CD4-positive, alpha-beta T cell treated with Interleukin-4 for 1 hour (primary cell): ENCODE results near the gene CFAP97D1.
"Not testable (repeated sequence)": the region's sequence is repeated elsewhere in the genome, so short reads cannot be mapped to it uniquely, and the experiment has no call there.

ENCODE experiments used
- DNase-seq, 2 donors: peaks; one replicate each; pipeline ENCODE4 v3.0.0-alpha.2; 2020 to 2022

The CFAP97D1 gene

GRCh38 chr17:43768943-43769342, 11.3 kb upstream of the CFAP97D1 start:
- DNase-seq: no peak

GRCh38 chr17:43769426-43769825, 10.8 kb upstream of the CFAP97D1 start:
- no peak for DNase-seq

GRCh38 chr17:43769859-43770258, 10.4 kb upstream of the CFAP97D1 start:
- no peak for DNase-seq

DNA sequence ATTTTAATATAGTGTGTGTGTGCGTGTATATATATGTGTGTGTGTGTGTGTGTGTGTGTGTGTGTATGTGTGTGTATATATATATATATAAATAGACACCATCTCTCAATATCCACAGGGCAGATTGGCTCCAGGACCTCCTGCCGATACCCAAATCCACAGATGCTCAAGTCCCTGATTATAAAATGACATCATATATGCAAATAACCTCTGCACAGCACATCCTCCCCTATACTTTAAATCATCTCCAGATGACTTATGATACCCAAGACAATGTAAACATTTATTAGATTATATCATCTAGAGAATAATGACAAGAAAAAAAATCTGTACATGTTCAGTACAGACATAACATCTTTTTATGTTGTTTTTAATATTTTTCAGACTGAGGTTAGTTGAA, 9.3 kb upstream of the CFAP97D1 start:
- no peak for DNase-seq

- DNase-seq: no peak
Observed at GRCh38 chr17:43771463-43771862, 8.8 kb upstream of the CFAP97D1 start.

DNA sequence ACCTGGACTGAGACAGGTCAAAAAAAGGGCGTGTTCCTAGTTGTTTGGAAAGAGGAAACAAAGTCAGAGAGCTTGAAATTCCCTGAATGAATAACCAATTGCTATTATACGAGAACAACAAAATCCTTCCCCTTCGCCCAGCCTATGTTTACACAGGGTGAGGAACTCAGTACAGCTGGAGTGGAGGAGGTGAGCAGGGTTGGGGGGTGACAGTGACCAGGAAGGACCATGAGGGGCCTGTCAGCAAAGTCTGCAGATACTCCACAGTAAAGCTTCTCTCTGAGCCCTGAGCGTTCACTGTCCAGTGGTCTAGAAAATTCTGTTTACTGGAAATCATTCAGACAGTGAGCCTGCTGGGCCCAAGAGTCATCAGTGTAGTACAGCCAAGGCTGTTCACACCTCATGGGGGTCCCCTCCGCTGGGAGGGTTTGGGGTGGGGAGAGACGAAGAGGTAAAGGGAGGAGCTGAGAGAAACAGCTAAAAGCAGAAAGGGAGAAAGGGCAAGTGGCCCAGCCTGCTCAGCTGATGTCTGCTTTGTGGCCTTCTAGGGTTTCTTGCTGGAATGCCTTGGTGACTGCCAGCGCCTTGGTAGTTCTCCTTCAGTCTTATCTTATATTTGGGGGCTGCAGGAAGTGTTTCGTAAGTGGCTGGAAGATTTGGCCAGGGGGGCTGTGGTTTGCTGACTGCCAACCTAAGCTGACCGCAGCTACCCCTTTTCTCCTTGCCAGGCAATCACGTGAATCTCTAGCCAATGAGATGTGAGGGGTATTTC, 7.2 kb upstream of the CFAP97D1 start:
- DNase-seq: peak; percentile 13 to 51

DNA sequence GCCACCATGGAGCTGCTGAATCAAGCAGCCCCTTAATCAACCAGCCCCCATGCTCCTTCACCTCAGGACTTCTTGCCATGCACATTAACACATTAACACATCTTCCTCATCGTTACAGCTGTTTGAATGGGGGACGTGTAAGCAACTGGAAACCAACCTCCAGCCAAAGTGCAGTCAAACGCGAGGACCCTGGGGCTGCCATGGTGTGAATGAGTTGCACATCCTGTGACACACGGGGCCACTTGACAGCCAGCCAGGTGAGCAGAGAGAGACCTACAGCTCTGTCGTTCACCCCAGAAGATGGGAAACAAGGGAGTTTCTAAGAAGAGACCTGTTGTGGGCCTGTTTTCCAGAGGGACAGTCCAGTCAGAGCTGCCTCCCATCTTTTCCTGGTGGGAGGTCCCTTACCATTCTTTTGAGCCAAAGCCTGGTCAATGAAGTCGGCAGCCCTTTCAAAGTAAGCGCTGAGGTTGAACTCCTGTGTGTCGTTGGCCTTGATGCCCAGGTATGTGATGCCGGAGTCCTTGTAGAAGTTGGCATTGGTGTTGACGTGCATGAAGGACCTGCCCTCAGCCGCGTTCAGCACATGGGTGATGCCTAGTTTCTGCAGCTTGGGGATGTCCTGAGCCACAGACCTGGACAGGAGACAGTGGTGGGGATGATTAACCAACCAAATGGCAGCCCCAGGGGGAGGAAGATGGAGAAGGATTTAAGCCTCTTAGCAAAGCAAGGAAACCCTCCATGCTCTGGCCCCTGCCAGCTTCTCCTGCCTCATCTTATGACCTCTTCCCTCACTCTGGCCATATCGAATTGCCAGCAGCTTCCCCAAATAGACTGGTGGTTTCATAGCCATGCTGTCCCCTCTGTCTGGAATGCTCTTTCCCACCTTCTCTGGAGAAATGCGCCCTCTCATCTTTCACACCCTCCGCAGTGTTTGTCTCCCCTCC, 5.7 kb upstream of the CFAP97D1 start:
- DNase-seq: no peak

DNA sequence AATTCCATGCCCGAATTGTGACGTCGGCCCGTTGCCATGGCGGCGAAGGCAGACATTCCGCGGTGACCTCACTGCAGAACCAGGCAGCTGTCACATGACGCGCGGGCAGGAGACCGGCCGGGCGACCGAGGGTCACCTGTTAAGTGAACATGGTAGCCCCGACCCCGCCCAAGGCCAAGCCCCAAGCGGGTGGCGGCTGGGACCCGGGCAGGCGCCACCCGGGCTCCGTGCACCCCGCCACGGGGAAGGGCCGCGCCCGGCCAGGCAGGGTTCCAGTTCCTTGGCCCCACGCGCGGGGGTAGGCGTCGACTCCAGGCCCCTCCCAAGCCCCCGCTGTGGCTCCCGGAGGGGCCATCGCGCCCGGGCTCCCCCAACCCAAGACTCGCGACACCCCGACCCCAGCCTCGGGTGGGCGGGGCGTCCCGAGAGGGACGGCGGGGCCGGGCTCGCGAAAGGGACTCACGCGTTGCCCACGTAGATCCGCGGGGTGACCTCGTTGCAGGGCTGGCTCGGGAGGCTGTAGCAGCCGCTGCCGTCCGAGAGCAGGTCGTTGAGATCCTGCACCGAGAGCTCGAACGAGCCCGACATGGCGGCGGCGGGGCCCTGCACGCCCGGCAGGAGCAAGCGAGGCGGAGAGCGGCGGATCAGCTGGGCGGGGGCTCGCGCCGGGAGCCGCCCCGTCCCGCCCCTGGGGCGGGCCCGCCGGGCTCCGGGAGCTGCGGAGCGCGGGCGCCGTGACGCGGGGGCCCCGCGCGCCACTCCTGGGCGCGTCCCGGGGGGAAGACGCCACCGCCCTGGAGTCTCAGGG, 1.7 kb upstream of the CFAP97D1 start, which contains the start of gene DUSP3:
TSS of gene DUSP3 (minus strand) at position 641 of the 808 bp plus-strand sequence. CDS start at position 588, 53 bp downstream.
- peak; percentile 74 to 80 for DNase-seq

GRCh38 chr17:43779145-43780125, 800 bp upstream of the CFAP97D1 start:
- DNase-seq: no peak

DNA sequence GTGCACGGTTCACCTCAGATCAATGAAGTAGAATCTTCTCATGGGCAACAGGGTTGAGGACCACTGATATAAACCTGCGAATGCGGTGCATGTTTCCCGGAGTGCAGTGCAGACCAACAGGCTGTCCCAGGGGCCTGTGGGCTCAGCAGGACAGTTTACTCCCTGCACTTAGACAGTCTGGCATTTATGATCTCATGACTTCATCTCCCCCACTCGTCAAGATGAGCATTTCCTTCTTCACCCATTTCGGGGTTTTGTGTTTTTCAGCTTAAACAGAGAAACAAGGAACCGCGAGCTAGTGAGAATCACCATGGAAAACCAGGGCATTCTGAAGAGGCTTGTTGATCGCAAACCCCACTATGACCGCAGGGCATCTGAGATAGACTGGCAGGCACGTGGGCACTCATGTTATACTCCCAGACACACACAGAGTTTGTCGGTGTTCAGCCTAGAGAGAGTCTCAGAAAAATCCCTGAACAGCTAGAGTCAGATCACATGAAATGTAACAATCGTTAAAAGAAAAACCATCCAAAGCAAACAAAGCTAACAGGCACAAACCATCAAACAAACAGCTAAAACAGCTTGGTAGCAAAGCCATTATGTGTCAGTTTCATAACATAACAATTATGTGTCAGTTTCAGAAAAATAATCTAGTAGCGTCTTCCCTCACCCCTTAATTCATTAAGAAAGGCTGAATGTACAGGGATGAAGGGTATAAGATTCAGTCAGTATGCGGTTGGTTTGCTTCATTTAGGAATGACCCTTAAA, 2.9 kb downstream of the CFAP97D1 start:
- DNase-seq: no peak

DNA sequence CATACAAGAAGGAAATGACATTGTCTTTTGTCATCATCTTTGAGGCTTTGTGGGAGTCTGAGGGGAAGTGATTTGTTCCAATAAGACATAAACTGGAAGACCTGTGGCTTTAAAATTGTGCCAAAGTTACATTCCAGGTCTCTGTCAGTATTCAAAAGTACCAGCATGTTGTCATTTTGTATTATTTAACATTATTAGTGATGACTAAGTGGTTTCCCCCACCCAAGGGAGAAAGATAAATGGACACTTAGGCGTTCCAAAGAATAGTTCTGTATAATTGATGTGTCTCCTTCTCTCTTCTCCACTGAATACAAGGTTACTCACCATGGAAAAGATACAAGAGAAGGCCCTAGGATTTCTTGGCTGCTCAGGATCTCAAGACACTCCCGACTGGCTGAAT, 3.8 kb downstream of the CFAP97D1 start:
- DNase-seq: no peak

GRCh38 chr17:43784628-43785101, 4.4 kb downstream of the CFAP97D1 start:
- no peak for DNase-seq

- no peak for DNase-seq
Observed at GRCh38 chr17:43787728-43788127, 7.5 kb downstream of the CFAP97D1 start.

- DNase-seq: no peak
Observed at GRCh38 chr17:43788540-43788939, 8.3 kb downstream of the CFAP97D1 start.

- DNase-seq: no peak
Observed at GRCh38 chr17:43789482-43789881, 9.2 kb downstream of the CFAP97D1 start.

GRCh38 chr17:43790311-43790940, 10.2 kb downstream of the CFAP97D1 start:
- no peak for DNase-seq

GRCh38 chr17:43791589-43791988, 11.4 kb downstream of the CFAP97D1 start:
- peak in 1 of 2 donors; percentile 25 for DNase-seq

DNA sequence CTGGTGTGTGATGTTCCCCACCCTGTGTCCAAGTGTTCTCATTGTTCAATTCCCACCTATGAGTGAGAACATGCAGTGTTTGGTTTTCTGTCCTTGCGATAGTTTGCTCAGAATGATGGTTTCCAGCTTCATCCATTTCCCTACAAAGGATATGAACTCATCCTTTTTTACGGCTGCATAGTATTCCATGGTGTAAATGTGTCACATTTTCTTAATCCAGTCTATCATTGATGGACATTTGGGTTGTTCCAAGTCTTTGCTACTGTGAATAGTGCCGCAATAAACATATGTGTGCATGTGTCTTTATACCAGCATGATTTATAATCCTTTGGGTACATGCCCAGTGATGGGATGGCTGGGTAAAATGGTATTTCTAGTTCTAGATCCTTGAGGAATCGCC, 12.4 kb downstream of the CFAP97D1 start:
- not testable (repeated sequence) for DNase-seq

GRCh38 chr17:43798024-43798423, 17.8 kb downstream of the CFAP97D1 start:
- not testable (repeated sequence) for DNase-seq

GRCh38 chr17:43799047-43799446, 18.8 kb downstream of the CFAP97D1 start:
- DNase-seq: no peak
